ENCODE data around the gene PGLYRP2. TPM values are rescaled to one million over a fixed set of nuclear protein-coding genes. Genes with fewer than 3 reads are reported as not detected.

Gene PGLYRP2
- total RNA-seq, 3 donors from 2014 or later (not counting 1 experiment from before 2014, with no cell fraction given), result 0.21 to 0.28 TPM; not detected in 1

- peaks cover 0 to 8% of the 10 kb centered on the region in 2 donors for H3K27me3 Mint-ChIP-seq (ENCODE audit: low read depth in 2 of 2)
- intact Hi-C loops (cut with micrococcal nuclease), result no loop called here
- Histone ChIP-seq H3K4me3 (ENCODE audit: low read length) (no peak overlapping the region), H3K4me1 (ENCODE audit: control insufficient read depth, insufficient read depth, low read length) (no peaks in the 10 kb centered on the region), H3K9me3 (ENCODE audit: control insufficient read depth, insufficient read depth, low read length) (no peaks in the 10 kb centered on the region), H3K27me3 (ENCODE audit: control insufficient read depth, insufficient read depth, low read length) (no peaks in the 10 kb centered on the region), H3K27ac (ENCODE audit: low read length) (no peak overlapping the region), H3K36me3 (ENCODE audit: control insufficient read depth, insufficient read depth, low read length) (no peaks in the 10 kb centered on the region)
- TF ChIP-seq CTCF (IDR thresholded peaks at IDR 0.05), result no peak
- DNase-seq (no peak), ATAC-seq (no peak)
- no peak overlapping the region for H3K4me3 Mint-ChIP-seq
- no peaks in the 10 kb centered on the region for H3K36me3 Mint-ChIP-seq
- peaks cover 0 to 8% of the 10 kb centered on the region in 2 donors for H3K4me1 Mint-ChIP-seq
- 93% methylated on average over 1 of the region's 1 CpG for WGBS (ENCODE audit: insufficient coverage)
- H3K9me3 Mint-ChIP-seq, result no peaks in the 10 kb centered on the region
- H3K27ac Mint-ChIP-seq, result no peak overlapping the region
These were observed 22.3 kb upstream of the PGLYRP2 start for GRCh38 chr19:15501596-15501995.

DNA sequence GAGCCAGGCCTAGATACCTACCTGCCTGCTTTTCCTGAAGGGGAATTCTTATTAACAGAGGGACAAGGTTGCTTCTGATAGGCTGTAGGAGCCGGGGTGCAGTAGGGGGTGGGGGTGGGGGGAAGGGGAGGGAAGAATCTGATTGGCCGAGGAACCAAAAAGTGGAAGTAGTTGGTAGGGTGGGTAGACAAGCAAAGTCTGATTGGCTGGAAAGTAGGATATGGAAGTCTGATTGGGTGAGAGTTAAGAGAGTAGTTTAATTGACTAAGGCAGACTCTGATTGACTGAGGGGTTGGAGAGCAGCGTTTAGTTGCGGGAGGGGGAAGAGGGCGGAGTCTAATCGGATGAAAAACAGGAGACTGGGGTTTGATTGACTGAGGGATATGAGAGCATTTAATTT, 19.6 kb upstream of the PGLYRP2 start:
- H3K27ac ChIP-seq (ENCODE audit: low read length), result no peak overlapping the region
- intact Hi-C loops (cut with micrococcal nuclease), result no loop called here
- ATAC-seq (no peak), DNase-seq (no peak)
- no peaks in the 10 kb centered on the region for H3K36me3 ChIP-seq (ENCODE audit: control insufficient read depth, insufficient read depth, low read length)
- no peaks in the 10 kb centered on the region for H3K9me3 ChIP-seq (ENCODE audit: control insufficient read depth, insufficient read depth, low read length)
- H3K9me3 Mint-ChIP-seq, result no peaks in the 10 kb centered on the region
- H3K27me3 ChIP-seq (ENCODE audit: control insufficient read depth, insufficient read depth, low read length), result no peaks in the 10 kb centered on the region
- H3K4me3 Mint-ChIP-seq, result no peak overlapping the region
- H3K4me1 ChIP-seq (ENCODE audit: control insufficient read depth, insufficient read depth, low read length), result no peaks in the 10 kb centered on the region
- H3K27me3 Mint-ChIP-seq (ENCODE audit: low read depth in 2 of 2), result peaks cover 0 to 6% of the 10 kb centered on the region in 2 donors
- TF ChIP-seq CTCF (IDR thresholded peaks at IDR 0.05), result no peak
- WGBS (ENCODE audit: insufficient coverage), result 78% methylated on average over 6 of the region's 6 CpGs
- H3K4me3 ChIP-seq (ENCODE audit: low read length), result no peak overlapping the region
- peaks cover 0 to 4% of the 10 kb centered on the region in 2 donors for H3K4me1 Mint-ChIP-seq
- no peaks in the 10 kb centered on the region for H3K36me3 Mint-ChIP-seq
- H3K27ac Mint-ChIP-seq, result no peak overlapping the region

DNA sequence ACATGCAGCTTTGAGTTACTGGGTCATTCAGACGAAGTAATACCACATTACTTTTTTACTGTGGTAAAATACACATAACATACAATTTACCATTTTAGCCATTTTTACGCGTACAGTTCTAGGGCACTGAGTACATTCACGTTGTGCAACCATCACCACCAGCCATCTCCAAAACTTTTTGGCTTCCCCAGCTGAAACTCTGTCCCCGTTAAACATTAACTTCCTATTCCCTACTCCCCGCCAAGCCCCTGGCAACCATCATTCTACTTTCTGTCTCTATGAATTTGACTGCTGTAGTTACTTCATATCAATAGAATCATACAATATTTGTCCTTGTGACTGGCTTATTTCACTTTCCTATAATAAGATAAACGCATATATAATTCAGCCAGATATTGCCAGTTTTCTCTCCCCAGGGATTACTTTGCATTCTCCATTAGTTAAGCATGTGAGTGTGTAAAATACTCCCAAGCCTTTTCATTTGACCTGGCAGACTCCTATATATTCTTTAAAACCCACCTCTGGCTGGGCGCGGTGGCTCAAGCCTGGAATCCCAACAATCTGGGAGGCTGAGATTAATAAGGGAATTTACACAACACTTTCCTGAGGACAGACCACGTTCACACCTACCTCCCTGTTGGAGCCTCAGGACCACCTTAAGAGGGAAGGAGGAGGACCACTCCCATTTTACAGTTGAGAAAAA, 19.0 kb upstream of the PGLYRP2 start:
- ATAC-seq (no peak), DNase-seq (no peak)
- peaks cover 0 to 4% of the 10 kb centered on the region in 2 donors for H3K4me1 Mint-ChIP-seq
- peaks cover 0 to 6% of the 10 kb centered on the region in 2 donors for H3K27me3 Mint-ChIP-seq (ENCODE audit: low read depth in 2 of 2)
- TF ChIP-seq CTCF (IDR thresholded peaks at IDR 0.05), result no peak
- H3K4me3 ChIP-seq (ENCODE audit: low read length), result no peak overlapping the region
- no peak overlapping the region for H3K27ac Mint-ChIP-seq
- no peaks in the 10 kb centered on the region for H3K4me1 ChIP-seq (ENCODE audit: control insufficient read depth, insufficient read depth, low read length)
- intact Hi-C loops (cut with micrococcal nuclease), result no loop called here
- H3K9me3 Mint-ChIP-seq, result no peaks in the 10 kb centered on the region
- H3K27me3 ChIP-seq (ENCODE audit: control insufficient read depth, insufficient read depth, low read length), result no peaks in the 10 kb centered on the region
- no peak overlapping the region for H3K27ac ChIP-seq (ENCODE audit: low read length)
- 86% methylated on average over 7 of the region's 10 CpGs for WGBS (ENCODE audit: insufficient coverage)
- no peaks in the 10 kb centered on the region for H3K36me3 ChIP-seq (ENCODE audit: control insufficient read depth, insufficient read depth, low read length)
- no peaks in the 10 kb centered on the region for H3K36me3 Mint-ChIP-seq
- H3K9me3 ChIP-seq (ENCODE audit: control insufficient read depth, insufficient read depth, low read length), result no peaks in the 10 kb centered on the region
- H3K4me3 Mint-ChIP-seq, result no peak overlapping the region

- Histone ChIP-seq H3K4me1 (ENCODE audit: control insufficient read depth, insufficient read depth, low read length) (no peaks in the 10 kb centered on the region), H3K27ac (ENCODE audit: low read length) (no peak overlapping the region), H3K36me3 (ENCODE audit: control insufficient read depth, insufficient read depth, low read length) (no peaks in the 10 kb centered on the region), H3K27me3 (ENCODE audit: control insufficient read depth, insufficient read depth, low read length) (no peaks in the 10 kb centered on the region), H3K4me3 (ENCODE audit: low read length) (no peak overlapping the region), H3K9me3 (ENCODE audit: control insufficient read depth, insufficient read depth, low read length) (no peaks in the 10 kb centered on the region)
- intact Hi-C loops (cut with micrococcal nuclease), result no loop called here
- DNase-seq (no peak), ATAC-seq (no peak)
- Mint-ChIP-seq H3K9me3 (no peaks in the 10 kb centered on the region), H3K27me3 (ENCODE audit: low read depth in 2 of 2) (peaks cover 3 to 5% of the 10 kb centered on the region in 2 donors), H3K27ac (no peak overlapping the region), H3K4me1 (peaks cover 0 to 4% of the 10 kb centered on the region in 2 donors), H3K36me3 (no peaks in the 10 kb centered on the region), H3K4me3 (no peak overlapping the region)
- WGBS (ENCODE audit: insufficient coverage), result no CpG with 5 or more reads among the region's 1 CpG
- no peak for TF ChIP-seq CTCF (IDR thresholded peaks at IDR 0.05)
These were observed 15.8 kb upstream of the PGLYRP2 start for GRCh38 chr19:15495151-15495550.
